Stimulated activated CD8-positive, alpha-beta memory T cell treated with anti-CD3 and anti-CD28 coated beads, Interleukin-4, amount 100 ng/mL, for 24 hours (primary cell): ENCODE results near the gene IGFBPL1.

ENCODE experiments used
- DNase-seq: peaks from one replicate; pipeline ENCODE4 v3.0.0-alpha.2; 2020; ENCODE audit warnings: low read depth

The IGFBPL1 gene

DNA sequence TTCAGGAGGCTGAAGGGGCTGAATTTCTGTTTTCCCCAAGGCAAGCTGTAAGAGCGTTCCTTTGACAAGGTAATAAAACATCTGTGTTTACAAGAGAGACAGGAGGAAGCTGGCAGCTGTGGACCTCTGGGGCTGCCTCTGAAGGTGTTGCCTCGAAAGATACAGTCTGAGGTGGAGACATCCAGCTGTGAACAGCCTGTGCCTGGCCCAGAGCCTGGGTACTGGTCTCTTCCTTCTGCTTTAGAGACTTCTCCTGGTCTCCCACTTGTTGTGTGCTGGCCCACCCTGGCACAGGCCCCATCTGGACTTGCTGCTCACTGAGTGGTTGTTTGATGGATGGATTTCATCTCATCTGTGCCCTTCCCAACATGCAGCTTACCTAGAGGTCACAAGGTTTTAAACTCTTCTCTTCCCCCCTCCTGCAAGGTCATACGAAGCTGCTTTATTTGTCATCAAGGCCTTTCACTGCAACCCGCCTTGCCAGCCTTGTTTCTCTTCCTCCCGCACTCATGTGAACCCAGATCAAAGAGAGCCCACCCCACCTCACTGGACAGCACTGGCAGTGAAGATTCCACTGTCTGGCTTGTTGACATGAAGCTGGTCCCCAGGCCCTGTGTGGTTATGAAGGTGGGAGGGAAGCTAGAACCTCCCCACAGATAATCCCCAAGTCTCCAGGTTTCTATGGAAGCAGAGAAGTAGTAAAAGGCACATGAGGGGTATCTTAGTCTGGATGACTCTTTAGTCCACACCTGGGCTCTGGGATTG lies 66.7 kb downstream of the IGFBPL1 start:
- DNase-seq, result no peak

DNA sequence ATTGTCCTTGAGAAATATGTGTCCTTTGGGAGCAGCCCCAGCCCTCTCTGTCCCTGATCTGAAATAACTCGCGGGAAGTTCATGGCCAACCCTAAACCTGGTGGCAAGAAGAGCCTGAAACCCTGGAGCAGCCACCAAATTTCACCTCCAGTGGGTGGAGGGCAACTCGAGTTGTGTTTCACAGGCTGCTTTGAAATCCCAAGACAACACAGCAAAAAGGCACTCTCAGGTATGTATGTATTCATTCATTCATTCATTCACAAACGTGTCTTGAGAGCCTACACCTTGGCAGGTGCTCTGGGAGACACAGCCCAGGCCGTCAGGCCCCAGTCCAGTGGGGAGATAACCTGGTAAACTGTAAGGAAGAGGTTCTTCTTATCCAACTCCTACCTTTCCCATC lies 67.4 kb downstream of the IGFBPL1 start:
- DNase-seq, result no peak
